SIG-M5 (cell line): ENCODE measurements around the gene B4GALT2.
A peak's percentile ranks its signal among the peaks of the same experiment; 100 is the strongest.

Source experiments
- DNase-seq: peaks from one replicate; lab custom pipeline; 2025; lab: John Stamatoyannopoulos, UW

Gene B4GALT2

GRCh38 chr1:43969746-43970466 lies 9.1 kb upstream of the B4GALT2 start, which contains the start of gene DPH2:
Gene DPH2 (plus strand): TSS chr1:43970010. CDS start chr1:43970176, 166 bp downstream.
- DNase-seq: peak; percentile 78

- no peak for DNase-seq
Measured at GRCh38 chr1:43970502-43970901, 8.5 kb upstream of the B4GALT2 start.

- DNase-seq: no peak
Measured at GRCh38 chr1:43970911-43971310, 8.1 kb upstream of the B4GALT2 start.

GRCh38 chr1:43971336-43971980 lies 7.6 kb upstream of the B4GALT2 start:
- DNase-seq: no peak

- no peak for DNase-seq
Measured at GRCh38 chr1:43973981-43974442, 5.0 kb upstream of the B4GALT2 start.

- DNase-seq: peak; percentile 56
Measured at GRCh38 chr1:43974443-43975248, 4.4 kb upstream of the B4GALT2 start, which contains the start of gene ATP6V0B. Gene ATP6V0B (plus strand): TSS chr1:43974960. CDS start chr1:43975041, 81 bp downstream.

GRCh38 chr1:43975249-43975961 lies 3.6 kb upstream of the B4GALT2 start:
- DNase-seq: no peak

- DNase-seq: no peak
Measured at GRCh38 chr1:43976045-43976444, 3.0 kb upstream of the B4GALT2 start.

GRCh38 chr1:43976890-43977289 lies 2.1 kb upstream of the B4GALT2 start:
- DNase-seq: no peak

GRCh38 chr1:43977376-43978263 lies 1.4 kb upstream of the B4GALT2 start:
- DNase-seq: no peak

- DNase-seq: no peak
Measured at GRCh38 chr1:43978264-43978550, 803 bp upstream of the B4GALT2 start.

GRCh38 chr1:43979261-43979527 lies 184 bp downstream of the B4GALT2 start:
- DNase-seq: no peak

- DNase-seq: no peak
Measured at GRCh38 chr1:43979528-43980254, 681 bp downstream of the B4GALT2 start.

- DNase-seq: no peak
Measured at GRCh38 chr1:43980255-43981134, 1.5 kb downstream of the B4GALT2 start.

GRCh38 chr1:43981135-43981491 lies 2.1 kb downstream of the B4GALT2 start:
- DNase-seq: no peak

- DNase-seq: no peak
Measured at GRCh38 chr1:43981636-43982035, 2.6 kb downstream of the B4GALT2 start.

- DNase-seq: no peak
Measured at GRCh38 chr1:43982241-43982640, 3.2 kb downstream of the B4GALT2 start.

GRCh38 chr1:43982808-43983207 lies 3.8 kb downstream of the B4GALT2 start:
- no peak for DNase-seq

GRCh38 chr1:43983253-43983899 lies 4.4 kb downstream of the B4GALT2 start:
- DNase-seq: no peak
